ENCODE results near the gene ERBB2. TPM values are rescaled to one million over a fixed set of nuclear protein-coding genes. Genes with fewer than 3 reads are reported as not detected.

Gene ERBB2
- total and polyA plus RNA-seq, 9 of the 15 experiments (the other 6 are each of a cell fraction or from before 2014, with no cell fraction given), result 0.74 to 5.6 (median 3.3) TPM

DNA sequence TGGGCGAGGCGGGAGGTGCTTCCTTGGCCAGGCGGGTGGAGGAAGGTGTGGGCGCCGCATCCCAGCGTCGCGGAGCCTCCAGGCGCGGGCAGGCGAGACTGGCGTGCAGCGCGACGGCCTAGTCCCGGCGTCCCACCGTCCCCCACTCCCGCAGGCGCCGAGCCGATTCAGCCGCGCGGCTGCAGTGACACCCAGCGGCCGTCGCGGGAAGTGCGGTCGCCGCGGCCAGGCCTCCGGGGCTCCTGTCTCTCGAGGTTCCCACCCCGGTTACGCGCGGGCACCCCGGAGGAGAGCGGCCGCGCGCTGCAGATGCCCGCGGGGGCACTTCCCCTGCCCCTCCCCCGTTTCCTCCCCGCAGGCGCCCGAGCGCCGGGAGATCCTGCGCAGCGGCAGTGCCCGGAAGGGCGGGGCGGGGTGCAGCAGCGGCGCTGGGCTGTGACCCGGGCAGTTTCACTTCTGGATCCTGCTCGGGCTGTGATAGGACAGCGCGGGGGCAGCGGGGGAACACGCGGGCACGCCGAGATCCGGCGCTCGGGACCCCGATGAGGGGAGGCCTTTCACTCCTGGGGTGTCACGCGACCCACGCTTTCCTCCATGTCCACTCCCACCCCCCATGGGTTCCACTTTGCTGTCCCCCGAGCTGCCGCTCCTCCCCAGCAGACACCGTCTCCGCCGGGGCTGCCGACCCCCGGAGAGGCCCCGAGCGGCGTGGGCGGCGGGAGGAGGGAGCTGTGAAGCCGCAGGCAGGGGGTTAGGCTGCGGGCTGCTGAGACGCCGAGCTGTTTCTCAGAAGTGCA, 54.5 kb downstream of the ERBB2 start (continued):
- TF ChIP-seq, protein P1, sequence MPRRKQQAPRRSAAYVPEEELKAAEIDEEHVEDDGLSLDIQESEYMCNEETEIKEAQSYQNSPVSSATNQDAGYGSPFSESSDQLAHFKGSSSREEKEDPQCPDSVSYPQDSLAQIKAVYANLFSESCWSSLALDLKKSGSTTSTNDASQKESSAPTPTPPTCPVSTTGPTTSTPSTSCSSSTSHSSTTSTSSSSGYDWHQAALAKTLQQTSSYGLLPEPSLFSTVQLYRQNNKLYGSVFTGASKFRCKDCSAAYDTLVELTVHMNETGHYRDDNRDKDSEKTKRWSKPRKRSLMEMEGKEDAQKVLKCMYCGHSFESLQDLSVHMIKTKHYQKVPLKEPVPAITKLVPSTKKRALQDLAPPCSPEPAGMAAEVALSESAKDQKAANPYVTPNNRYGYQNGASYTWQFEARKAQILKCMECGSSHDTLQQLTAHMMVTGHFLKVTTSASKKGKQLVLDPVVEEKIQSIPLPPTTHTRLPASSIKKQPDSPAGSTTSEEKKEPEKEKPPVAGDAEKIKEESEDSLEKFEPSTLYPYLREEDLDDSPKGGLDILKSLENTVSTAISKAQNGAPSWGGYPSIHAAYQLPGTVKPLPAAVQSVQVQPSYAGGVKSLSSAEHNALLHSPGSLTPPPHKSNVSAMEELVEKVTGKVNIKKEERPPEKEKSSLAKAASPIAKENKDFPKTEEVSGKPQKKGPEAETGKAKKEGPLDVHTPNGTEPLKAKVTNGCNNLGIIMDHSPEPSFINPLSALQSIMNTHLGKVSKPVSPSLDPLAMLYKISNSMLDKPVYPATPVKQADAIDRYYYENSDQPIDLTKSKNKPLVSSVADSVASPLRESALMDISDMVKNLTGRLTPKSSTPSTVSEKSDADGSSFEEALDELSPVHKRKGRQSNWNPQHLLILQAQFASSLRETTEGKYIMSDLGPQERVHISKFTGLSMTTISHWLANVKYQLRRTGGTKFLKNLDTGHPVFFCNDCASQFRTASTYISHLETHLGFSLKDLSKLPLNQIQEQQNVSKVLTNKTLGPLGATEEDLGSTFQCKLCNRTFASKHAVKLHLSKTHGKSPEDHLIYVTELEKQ (CRISPR knock-in tag; IDR thresholded peaks at IDR 0.05), result no peak
- TF ChIP-seq ZNF23 (CRISPR knock-in tag; IDR thresholded peaks at IDR 0.05), result no peak
- TF ChIP-seq HNRNPH1 (optimal IDR thresholded peaks at IDR 0.05; ENCODE audit: low read depth, low read length), result no peak
- TF ChIP-seq ETV5 (CRISPR knock-in tag; IDR thresholded peaks at IDR 0.05; ENCODE audit: low read depth), result peak; percentile 36; the same call in 1 of the 2 replicates
- no peak for TF ChIP-seq MTA1 (IDR thresholded peaks at IDR 0.05; ENCODE audit: borderline replicate concordance)
- no peak for TF ChIP-seq ZNF764 (CRISPR knock-in tag; IDR thresholded peaks at IDR 0.05; ENCODE audit: low read depth)
- TF ChIP-seq TCF3 (CRISPR knock-in tag; IDR thresholded peaks at IDR 0.05), result no peak
- TF ChIP-seq SIN3A (IDR thresholded peaks at IDR 0.05; ENCODE audit: borderline replicate concordance in 2 of 2, control insufficient read depth in 1 of 2, low read depth in 2 of 2, low read length in 2 of 2), result peak; percentile 53 to 55; a peak in 1 of 4 replicates
- TF ChIP-seq, protein P2, sequence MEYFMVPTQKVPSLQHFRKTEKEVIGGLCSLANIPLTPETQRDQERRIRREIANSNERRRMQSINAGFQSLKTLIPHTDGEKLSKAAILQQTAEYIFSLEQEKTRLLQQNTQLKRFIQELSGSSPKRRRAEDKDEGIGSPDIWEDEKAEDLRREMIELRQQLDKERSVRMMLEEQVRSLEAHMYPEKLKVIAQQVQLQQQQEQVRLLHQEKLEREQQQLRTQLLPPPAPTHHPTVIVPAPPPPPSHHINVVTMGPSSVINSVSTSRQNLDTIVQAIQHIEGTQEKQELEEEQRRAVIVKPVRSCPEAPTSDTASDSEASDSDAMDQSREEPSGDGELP (CRISPR knock-in tag; IDR thresholded peaks at IDR 0.05; ENCODE audit: borderline replicate concordance), result peak; percentile 40; the same call in 1 of the 2 replicates
- no peak for TF ChIP-seq TCF7L2 (IDR thresholded peaks at IDR 0.05; ENCODE audit: low read depth, low read length)
- TF ChIP-seq BACH1 (tag; IDR thresholded peaks at IDR 0.05), result no peak
- TF ChIP-seq HNRNPL (IDR thresholded peaks at IDR 0.05; ENCODE audit: low read depth, low read length), result peak; percentile 95
- 0 out of 4 replicates have a peak, but pooled peaks of 1 of the 2 experiments have one; percentile 1 for TF ChIP-seq FOXK2 (conservative IDR thresholded peaks at IDR 0.05 in 1 of 2, IDR thresholded peaks at IDR 0.05 in 1 of 2; ENCODE audit: low read depth in 2 of 2)
- no peak for TF ChIP-seq ZNF232 (CRISPR knock-in tag; IDR thresholded peaks at IDR 0.05)
- no peak for TF ChIP-seq ADNP (tag; IDR thresholded peaks at IDR 0.05)
- TF ChIP-seq, protein P3, sequence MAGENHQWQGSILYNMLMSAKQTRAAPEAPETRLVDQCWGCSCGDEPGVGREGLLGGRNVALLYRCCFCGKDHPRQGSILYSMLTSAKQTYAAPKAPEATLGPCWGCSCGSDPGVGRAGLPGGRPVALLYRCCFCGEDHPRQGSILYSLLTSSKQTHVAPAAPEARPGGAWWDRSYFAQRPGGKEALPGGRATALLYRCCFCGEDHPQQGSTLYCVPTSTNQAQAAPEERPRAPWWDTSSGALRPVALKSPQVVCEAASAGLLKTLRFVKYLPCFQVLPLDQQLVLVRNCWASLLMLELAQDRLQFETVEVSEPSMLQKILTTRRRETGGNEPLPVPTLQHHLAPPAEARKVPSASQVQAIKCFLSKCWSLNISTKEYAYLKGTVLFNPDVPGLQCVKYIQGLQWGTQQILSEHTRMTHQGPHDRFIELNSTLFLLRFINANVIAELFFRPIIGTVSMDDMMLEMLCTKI (IDR thresholded peaks at IDR 0.05; ENCODE audit: partially characterized antibody), result no peak
- TF ChIP-seq, protein P4, sequence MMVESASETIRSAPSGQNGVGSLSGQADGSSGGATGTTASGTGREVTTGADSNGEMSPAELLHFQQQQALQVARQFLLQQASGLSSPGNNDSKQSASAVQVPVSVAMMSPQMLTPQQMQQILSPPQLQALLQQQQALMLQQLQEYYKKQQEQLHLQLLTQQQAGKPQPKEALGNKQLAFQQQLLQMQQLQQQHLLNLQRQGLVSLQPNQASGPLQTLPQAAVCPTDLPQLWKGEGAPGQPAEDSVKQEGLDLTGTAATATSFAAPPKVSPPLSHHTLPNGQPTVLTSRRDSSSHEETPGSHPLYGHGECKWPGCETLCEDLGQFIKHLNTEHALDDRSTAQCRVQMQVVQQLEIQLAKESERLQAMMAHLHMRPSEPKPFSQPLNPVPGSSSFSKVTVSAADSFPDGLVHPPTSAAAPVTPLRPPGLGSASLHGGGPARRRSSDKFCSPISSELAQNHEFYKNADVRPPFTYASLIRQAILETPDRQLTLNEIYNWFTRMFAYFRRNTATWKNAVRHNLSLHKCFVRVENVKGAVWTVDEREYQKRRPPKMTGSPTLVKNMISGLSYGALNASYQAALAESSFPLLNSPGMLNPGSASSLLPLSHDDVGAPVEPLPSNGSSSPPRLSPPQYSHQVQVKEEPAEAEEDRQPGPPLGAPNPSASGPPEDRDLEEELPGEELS (CRISPR knock-in tag; IDR thresholded peaks at IDR 0.05; ENCODE audit: borderline replicate concordance), result no peak
- no peak for TF ChIP-seq PURB (CRISPR knock-in tag; IDR thresholded peaks at IDR 0.05; ENCODE audit: low read depth)
- no peak for TF ChIP-seq ZNF3 (CRISPR knock-in tag; IDR thresholded peaks at IDR 0.05)
- peak; percentile 54; the same call in 1 of the 2 replicates for TF ChIP-seq NFRKB (IDR thresholded peaks at IDR 0.05; ENCODE audit: low read depth)
